ENCODE data around the gene MTCH2. TPM values are rescaled to one million over a fixed set of nuclear protein-coding genes. Genes with fewer than 3 reads are reported as not detected.

The MTCH2 gene
- total and polyA plus RNA-seq, 7 donors, result 33.2 to 119 (median 44.6) TPM

- no peaks in the 10 kb centered on the region for H3K27me3 ChIP-seq
- 99% methylated on average over 8 of the region's 8 CpGs for WGBS, 2 donors
- H3K9me3 ChIP-seq, result no peaks in the 10 kb centered on the region
- TF ChIP-seq CTCF (IDR thresholded peaks at IDR 0.05) (no peak), POLR2AphosphoS5 (IDR thresholded peaks at IDR 0.05) (no peak), EP300 (IDR thresholded peaks at IDR 0.05) (no peak), POLR2A (IDR thresholded peaks at IDR 0.05) (no peak)
- no peak for DNase-seq
- no peaks in the 10 kb centered on the region for H3K4me1 ChIP-seq
- H3K4me3 ChIP-seq, result no peak overlapping the region
- no peak overlapping the region for H3K27ac ChIP-seq
- intact Hi-C loops (cut with DNase I), result no loop called here
- H3K36me3 ChIP-seq, result peaks cover 15 to 100% (median 67%) of the 10 kb centered on the region in 4 donors
These were observed 16.1 kb downstream of the MTCH2 start for GRCh38 chr11:47626234-47626633.

- DNase-seq, result no peak
- TF ChIP-seq EP300 (IDR thresholded peaks at IDR 0.05), result no peak
- TF ChIP-seq CTCF (IDR thresholded peaks at IDR 0.05), result no peak
- TF ChIP-seq POLR2AphosphoS5 (IDR thresholded peaks at IDR 0.05), result no peak
- no peak for TF ChIP-seq POLR2A (IDR thresholded peaks at IDR 0.05)
- H3K4me1 ChIP-seq, result no peaks in the 10 kb centered on the region
- peaks cover 6 to 85% (median 41%) of the 10 kb centered on the region in 4 donors for H3K36me3 ChIP-seq
- intact Hi-C loops (cut with DNase I), result no loop called here
- H3K4me3 ChIP-seq, result no peak overlapping the region
- no peak overlapping the region for H3K27ac ChIP-seq
- 92 to 93% methylated on average over 2 of the region's 2 CpGs for WGBS, 2 donors
- H3K27me3 ChIP-seq, result no peaks in the 10 kb centered on the region
- no peaks in the 10 kb centered on the region for H3K9me3 ChIP-seq
These were observed 21.5 kb downstream of the MTCH2 start for GRCh38 chr11:47620836-47621378.

GRCh38 chr11:47617417-47617809, 24.9 kb downstream of the MTCH2 start:
- no peaks in the 10 kb centered on the region for H3K9me3 ChIP-seq
- H3K4me1 ChIP-seq, result no peaks in the 10 kb centered on the region
- no peak for DNase-seq
- TF ChIP-seq EP300 (IDR thresholded peaks at IDR 0.05), result no peak
- TF ChIP-seq POLR2A (IDR thresholded peaks at IDR 0.05), result no peak
- TF ChIP-seq POLR2AphosphoS5 (IDR thresholded peaks at IDR 0.05), result no peak
- TF ChIP-seq CTCF (IDR thresholded peaks at IDR 0.05), result no peak
- peaks cover 6 to 50% (median 24%) of the 10 kb centered on the region in 4 donors for H3K36me3 ChIP-seq
- H3K4me3 ChIP-seq, result no peak overlapping the region
- H3K27ac ChIP-seq, result no peak overlapping the region
- intact Hi-C loops (cut with DNase I), result no loop called here
- 44 to 80% methylated on average over 3 of the region's 3 CpGs for WGBS, 2 donors
- no peaks in the 10 kb centered on the region for H3K27me3 ChIP-seq

- no peak overlapping the region for H3K27ac ChIP-seq
- DNase-seq, result peak; percentile 71
- intact Hi-C loops (cut with DNase I), result no loop called here
These were observed 25.5 kb downstream of the MTCH2 start for GRCh38 chr11:47616726-47617416.

More at GRCh38 chr11:47616726-47617416, 25.5 kb downstream of the MTCH2 start:
- Histone ChIP-seq H3K36me3 (peaks cover 2 to 45% (median 19%) of the 10 kb centered on the region in 4 donors), H3K27me3 (no peaks in the 10 kb centered on the region), H3K4me1 (no peaks in the 10 kb centered on the region), H3K4me3 (no peak overlapping the region), H3K9me3 (no peaks in the 10 kb centered on the region)
- TF ChIP-seq POLR2A (IDR thresholded peaks at IDR 0.05) (no peak), CTCF (IDR thresholded peaks at IDR 0.05) (peak; percentile 22 to 47 (median 27))
- WGBS, 2 donors, result 89 to 90% methylated on average over 10 of the region's 10 CpGs
